GM06990 (cell line): ENCODE data around the gene CS.

ENCODE experiments used
- DNase-seq: peaks from one replicate; pipeline ENCODE4 v3.0.0-alpha.2; 2011; ENCODE audit not compliant: insufficient read length; ENCODE audit errors: extremely low read depth
- H3K27me3 ChIP-seq: replicated peaks from 2 replicates; pipeline ENCODE4 v1.6.0; 2011; ENCODE audit warnings: low read length; ENCODE audit not compliant: control insufficient read depth, insufficient read depth
- H3K36me3 ChIP-seq: 2 replicates; pipeline ENCODE4 v1.5.1; 2011; ENCODE audit warnings: low read length; ENCODE audit not compliant: control insufficient read depth, insufficient read depth
- H3K4me3 ChIP-seq: replicated peaks from 2 replicates; pipeline ENCODE4 v1.5.1; 2011; ENCODE audit warnings: low read depth, mild to moderate bottlenecking, control low read depth, low read length
- CTCF ChIP-seq: IDR thresholded peaks from 2 replicates; pipeline ENCODE4 v1.5.1; 2011; ENCODE audit warnings: low read length, control low read depth, mild to moderate bottlenecking, inconsistent platforms; ENCODE audit not compliant: insufficient read depth, poor library complexity, severe bottlenecking

Gene CS

GRCh38 chr12:56255671-56256070, 44.5 kb downstream of the CS start:
- H3K4me3 ChIP-seq: no peak overlapping the region
- H3K36me3 ChIP-seq: peaks cover 34% of the 10 kb centered on the region
- no peak for TF ChIP-seq CTCF
- H3K27me3 ChIP-seq: no peaks in the 10 kb centered on the region
- DNase-seq: no peak

- Histone ChIP-seq H3K4me3 (no peak overlapping the region), H3K36me3 (peaks cover 43% of the 10 kb centered on the region), H3K27me3 (no peaks in the 10 kb centered on the region)
- no peak for DNase-seq
- no peak for TF ChIP-seq CTCF
These were observed 47.0 kb downstream of the CS start for GRCh38 chr12:56253091-56253490.

GRCh38 chr12:56252649-56253048, 47.5 kb downstream of the CS start:
- peaks cover 47% of the 10 kb centered on the region for H3K36me3 ChIP-seq
- TF ChIP-seq CTCF: no peak
- H3K27me3 ChIP-seq: no peaks in the 10 kb centered on the region
- H3K4me3 ChIP-seq: no peak overlapping the region
- DNase-seq: no peak

GRCh38 chr12:56248711-56249110, 51.4 kb downstream of the CS start:
- no peak for TF ChIP-seq CTCF
- peaks cover 49% of the 10 kb centered on the region for H3K36me3 ChIP-seq
- no peak for DNase-seq
- H3K4me3 ChIP-seq: no peak overlapping the region
- H3K27me3 ChIP-seq: no peaks in the 10 kb centered on the region

- no peaks in the 10 kb centered on the region for H3K27me3 ChIP-seq
- no peak for DNase-seq
- no peak for TF ChIP-seq CTCF
- H3K4me3 ChIP-seq: no peak overlapping the region
- H3K36me3 ChIP-seq: peaks cover 45% of the 10 kb centered on the region
These were observed 52.2 kb downstream of the CS start for GRCh38 chr12:56247923-56248322.

GRCh38 chr12:56244494-56244893, 55.6 kb downstream of the CS start:
- no peak for DNase-seq
- no peaks in the 10 kb centered on the region for H3K27me3 ChIP-seq
- no peak overlapping the region for H3K4me3 ChIP-seq
- peaks cover 35% of the 10 kb centered on the region for H3K36me3 ChIP-seq
- TF ChIP-seq CTCF: no peak
